H1 (cell line): Measurements from ENCODE around the gene ATP6AP1. TPM values are rescaled to one million over a fixed set of nuclear protein-coding genes. Genes with fewer than 3 reads are reported as not detected.

Source experiments
- CTCF ChIA-PET: fragments of 300-600 bp; sonication (Branson Sonifier 250); formaldehyde crosslinking; loops from one replicate; lab custom pipeline; 2021; ENCODE audit not compliant: partially characterized antibody; lab: Charles Lee
- POLR2A ChIA-PET: fragments of 300-600 bp; sonication (Branson Sonifier 250); formaldehyde crosslinking; loops from one replicate; lab custom pipeline; 2021; ENCODE audit warnings: inconsistent platforms; ENCODE audit not compliant: partially characterized antibody; lab: Charles Lee
- DNase-seq, 2 experiments: peaks; one replicate each; pipeline versions ENCODE4 v3.0.0 to v3.0.0-alpha.2; 2010 to 2022; ENCODE audit warnings: low spot score in 2 of 2, low read depth in 1 of 2, mixed read lengths in 1 of 2
- FAIRE-seq: peaks from 2 replicates; lab custom pipeline; 2011; peaks lifted over from hg19 to GRCh38; lab: Jason Lieb, UNC
- H2AFZ ChIP-seq: 2 replicates; pipeline ENCODE4 v1.8.1; 2012; ENCODE audit warnings: low read length, inconsistent platforms
- H2AK5ac ChIP-seq: 2 replicates; pipeline ENCODE4 v1.6.1; 2013; ENCODE audit warnings: low read depth, low read length
- H2BK120ac ChIP-seq: replicated peaks from 2 replicates; pipeline ENCODE3; 2013; ENCODE audit warnings: low read depth, low read length, inconsistent platforms
- H2BK12ac ChIP-seq: 2 replicates; pipeline ENCODE4 v1.6.1; 2013; ENCODE audit warnings: low read depth, low read length
- H2BK15ac ChIP-seq: 2 replicates; pipeline ENCODE4 v1.6.1; 2013; ENCODE audit warnings: low read length
- H2BK20ac ChIP-seq: 2 replicates; pipeline ENCODE4 v1.6.1; 2013; ENCODE audit warnings: low read length
- H2BK5ac ChIP-seq: 2 replicates; pipeline ENCODE4 v1.6.1; 2013; ENCODE audit warnings: low read depth, low read length
- H3K14ac ChIP-seq: 2 replicates; pipeline ENCODE4 v1.6.1; 2013; ENCODE audit warnings: inconsistent platforms; ENCODE audit not compliant: insufficient read length
- H3K18ac ChIP-seq: 2 replicates; pipeline ENCODE4 v1.6.1; 2013; ENCODE audit warnings: low read length; ENCODE audit errors: extremely low read depth
- H3K23ac ChIP-seq: 2 replicates; pipeline ENCODE4 v1.6.1; 2013; ENCODE audit warnings: inconsistent platforms; ENCODE audit not compliant: insufficient read length
- H3K23me2 ChIP-seq: 2 replicates; pipeline ENCODE4 v1.6.1; 2013; ENCODE audit warnings: low read depth, low read length
- H3K27ac ChIP-seq: 2 replicates; pipeline ENCODE4 v1.6.1; 2011; ENCODE audit warnings: low read depth, low read length, inconsistent platforms
- H3K27me3 ChIP-seq, 4 experiments: replicated peaks in 1 of 4; 1 replicate in 1 of 4; 2 replicates in 3 of 4; pipeline versions ENCODE4 v1.6.1 to v1.8.1; 2011 to 2013; ENCODE audit warnings: low read length in 3 of 4, mild to moderate bottlenecking in 3 of 4, inconsistent platforms in 2 of 4, mixed read lengths in 2 of 4, moderate library complexity in 1 of 4; ENCODE audit not compliant: control insufficient read depth in 3 of 4, insufficient read depth in 3 of 4; ENCODE audit errors: extremely low read depth in 1 of 4
- H3K36me3 ChIP-seq, 4 experiments: 2 replicates each; pipeline versions ENCODE4 v1.6.1 to v1.8.1; 2011 to 2013; ENCODE audit warnings: mild to moderate bottlenecking in 4 of 4, low read length in 3 of 4, moderate library complexity in 2 of 4, control low read depth in 1 of 4, inconsistent platforms in 1 of 4; ENCODE audit not compliant: insufficient read depth in 4 of 4, control insufficient read depth in 2 of 4
- H3K4ac ChIP-seq: replicated peaks from 2 replicates; pipeline ENCODE3; 2013; ENCODE audit warnings: low read length, low read depth, mixed read lengths, inconsistent platforms; ENCODE audit not compliant: insufficient read length
- H3K4me1 ChIP-seq, 4 experiments: replicated peaks in 1 of 4; 1 replicate in 1 of 4; 2 replicates in 3 of 4; pipeline versions ENCODE4 v1.6.1 to v1.8.1; 2011 to 2013; ENCODE audit warnings: low read length in 3 of 4, inconsistent platforms in 2 of 4, mixed read lengths in 1 of 4; ENCODE audit not compliant: insufficient read depth in 4 of 4, control insufficient read depth in 3 of 4
- H3K4me2 ChIP-seq, 2 experiments: 2 replicates each; pipeline versions ENCODE4 v1.6.1 to v1.8.1; 2011 to 2013; ENCODE audit warnings: low read depth in 2 of 2, low read length in 2 of 2, control low read depth in 1 of 2, inconsistent platforms in 1 of 2, mild to moderate bottlenecking in 1 of 2; ENCODE audit not compliant: insufficient read depth in 1 of 2
- H3K4me3 ChIP-seq, 4 experiments: fragments of 200-600, 300-600 bp in 1 of 4; sonication (generic), shearing (Covaris generic), sonication (Bioruptor Twin) in 1 of 4; 2 replicates each; pipeline versions ENCODE4 v1.5.1 to v1.8.1; 2011 to 2016; ENCODE audit warnings: low read length in 4 of 4, low read depth in 3 of 4, control low read depth in 2 of 4, inconsistent platforms in 2 of 4, mild to moderate bottlenecking in 2 of 4, mixed read lengths in 1 of 4, moderate library complexity in 1 of 4; ENCODE audit not compliant: insufficient read depth in 2 of 4; ENCODE audit errors: extremely low read depth in 1 of 4
- H3K56ac ChIP-seq: replicated peaks from 2 replicates; pipeline ENCODE3; 2013; ENCODE audit warnings: low read depth, mild to moderate bottlenecking, mixed read lengths, low read length, inconsistent platforms; ENCODE audit not compliant: insufficient read length
- H3K79me1 ChIP-seq: 2 replicates; pipeline ENCODE4 v1.6.1; 2013; ENCODE audit warnings: low read depth, low read length, control low read depth
- H3K79me2 ChIP-seq, 2 experiments: 2 replicates each; pipeline versions ENCODE4 v1.6.1 to v1.8.1; 2012 to 2013; ENCODE audit warnings: low read length in 2 of 2, mild to moderate bottlenecking in 2 of 2, inconsistent platforms in 1 of 2; ENCODE audit not compliant: insufficient read depth in 2 of 2, control insufficient read depth in 1 of 2
- H3K9ac ChIP-seq, 4 experiments: replicated peaks in 1 of 4; 1 replicate in 1 of 4; 2 replicates in 3 of 4; pipeline versions ENCODE4 v1.6.1 to v1.8.1; 2011 to 2013; ENCODE audit warnings: low read depth in 3 of 4, low read length in 3 of 4, control low read depth in 2 of 4, mild to moderate bottlenecking in 2 of 4, moderate library complexity in 2 of 4, inconsistent platforms in 1 of 4; ENCODE audit errors: extremely low read depth in 1 of 4
- H3K9me3 ChIP-seq, 2 experiments: 2 replicates each; pipeline versions ENCODE4 v1.6.1 to v1.8.1; 2012 to 2013; ENCODE audit warnings: mild to moderate bottlenecking in 2 of 2, moderate library complexity in 2 of 2, control low read depth in 1 of 2, inconsistent platforms in 1 of 2, low read depth in 1 of 2, low read length in 1 of 2, mixed read lengths in 1 of 2; ENCODE audit not compliant: insufficient read depth in 2 of 2
- H4K20me1 ChIP-seq, 2 experiments: replicated peaks in 1 of 2; 2 replicates each; pipeline versions ENCODE3 to v1.8.1; 2011 to 2013; ENCODE audit warnings: inconsistent platforms in 2 of 2, low read length in 2 of 2, mild to moderate bottlenecking in 1 of 2; ENCODE audit not compliant: insufficient read depth in 2 of 2, control insufficient read depth in 1 of 2
- H4K5ac ChIP-seq: 2 replicates; pipeline ENCODE4 v1.6.1; 2013; ENCODE audit warnings: low read length, low read depth, mixed read lengths, inconsistent platforms; ENCODE audit not compliant: insufficient read length
- H4K8ac ChIP-seq: 2 replicates; pipeline ENCODE4 v1.8.0; 2013; ENCODE audit warnings: mild to moderate bottlenecking, moderate library complexity, low read length, inconsistent platforms; ENCODE audit not compliant: insufficient read depth; ENCODE audit errors: extremely low read depth
- H4K91ac ChIP-seq: replicated peaks from 2 replicates; pipeline ENCODE3; 2013; ENCODE audit warnings: low read length, mixed read lengths, inconsistent platforms; ENCODE audit not compliant: insufficient read length
- ATF2 ChIP-seq: IDR thresholded peaks from 2 replicates; pipeline ENCODE4 v1.6.1; 2012; ENCODE audit warnings: low read length, inconsistent platforms
- NRF1 ChIP-seq: IDR thresholded peaks from 2 replicates; pipeline ENCODE4 v1.6.1; 2011; ENCODE audit warnings: mild to moderate bottlenecking, low read depth, low read length, improper control_type of control experiment
- SP2 ChIP-seq: IDR thresholded peaks from 2 replicates; pipeline ENCODE4 v1.6.1; 2012; ENCODE audit warnings: mild to moderate bottlenecking, low read length, inconsistent platforms
- WGBS, 2 experiments: shearing (Covaris generic) in 1 of 2; methylation state at CpG; one replicate each; pipeline versions ENCODE4 v1.1.6 to v1.1.7; 2013 to 2015; ENCODE audit warnings: low lambda C conversion rate in 2 of 2, mixed read lengths in 2 of 2, inconsistent platforms in 1 of 2, low coverage in 1 of 2, missing lambda C conversion rate in 1 of 2; ENCODE audit not compliant: insufficient replicate concordance in 2 of 2, insufficient coverage in 1 of 2, insufficient read length in 1 of 2; ENCODE audit errors: extremely low coverage in 1 of 2, missing lambda C conversion rate in 1 of 2; 5-methylcytosine and 5-hydroxymethylcytosine counted together
- polyA plus RNA-seq, 7 experiments: library from polyadenylated mRNA; depleted of rRNA in 3 of 7; stranded (reverse) in 5 of 7; unstranded in 2 of 7; fragments of >200 nt in 5 of 7; fragments of 200-250 nt in 2 of 7; gene quantifications; 1 replicate in 5 of 7; 2 replicates in 1 of 7; 4 replicates in 1 of 7; pipeline versions ENCODE4 v1.2.1 to v1.2.3, GENCODE V29; 2011 to 2013; ENCODE audit warnings: missing spikeins in 2 of 7, mixed read lengths in 2 of 7
- total RNA-seq: library from RNA; stranded (reverse); fragmentation: NEBNext Ultra II Directional; extraction: Animal tissue kit (Norgen Biotek cat#: 25700); gene quantifications from 2 replicates; pipeline ENCODE4 v1.2.1, GENCODE V29; 2021

Gene ATP6AP1
- total and polyA plus RNA-seq, 2 of the 8 experiments (the other 6 are each of a cell fraction or from before 2014, with no cell fraction given), result 44.6 to 80.8 TPM

GRCh38 chrX:154444755-154445246 lies 16.3 kb downstream of the ATP6AP1 start:
- Histone ChIP-seq H2BK120ac (no peak overlapping the region), H4K20me1 (peaks cover 0 to 5% of the 10 kb centered on the region in 2 experiments), H3K4me2 (peak overlapping the region; percentile 69 to 70), H3K4ac (no peak overlapping the region), H3K23ac (no peak overlapping the region), H2AFZ (no peak overlapping the region), H4K8ac (0 out of 2 replicates have a peak overlapping the region, but pooled peaks have one; percentile 25), H2BK15ac (no peak overlapping the region), H3K23me2 (peaks cover 3% of the 10 kb centered on the region; the same call in 1 of the 2 replicates), H2BK20ac (no peak overlapping the region), H3K4me1 (peaks cover 0 to 4% (median 0%) of the 10 kb centered on the region in 4 experiments; a peak in 1 of 7 replicates), H3K79me1 (no peaks in the 10 kb centered on the region; the same call in 1 of the 2 replicates), H2BK12ac (no peak overlapping the region), H2BK5ac (no peak overlapping the region), H3K27me3 (no peaks in the 10 kb centered on the region), H3K9ac (peak overlapping the region in 2 of 4 experiments; percentile 28 to 37; a peak in 2 of 7 replicates), H2AK5ac (no peak overlapping the region), H3K56ac (no peak overlapping the region), H3K18ac (no peak overlapping the region), H3K9me3 (no peaks in the 10 kb centered on the region), H3K36me3 (peaks cover 0 to 35% (median 15%) of the 10 kb centered on the region in 4 experiments; a peak in 5 of 8 replicates), H4K5ac (no peak overlapping the region), H3K27ac (no peak overlapping the region), H3K4me3 (peak overlapping the region; percentile 38 to 71 (median 49)), H4K91ac (no peak overlapping the region), H3K79me2 (no peaks in the 10 kb centered on the region; a peak in 1 of 4 replicates), H3K14ac (no peak overlapping the region)
- TF ChIP-seq NRF1, result no peak
- TF ChIP-seq ATF2, result no peak
- no peak for TF ChIP-seq SP2
- DNase-seq (no peak), FAIRE-seq (no peak)
- ChIA-PET CTCF (interaction anchor here (0.6 to 1.6 kb wide), 5 partner anchors 9 to 100 kb away, joined by 3 read pairs; partner anchors contain the start of gene SLC10A3), POLR2A (interaction anchor here (1.0 to 2.9 kb wide), 5 partner anchors 10 to 90 kb away, joined by 3 to 9 read pairs (median 5); partner anchors contain the start of genes ATP6AP1 and RPL10)
- 81% methylated on average over 4 of the region's 13 CpGs; no CpG with 5 or more reads in 1 of the 2 experiments for WGBS, 2 experiments
